ENCODE results near the gene BPTF. TPM values are rescaled to one million over a fixed set of nuclear protein-coding genes. Genes with fewer than 3 reads are reported as not detected.

The BPTF gene
- total RNA-seq, 2 donors from 2014 or later: 60.3 to 92.3 TPM

- Histone ChIP-seq H3K36me3 (no peaks in the 10 kb centered on the region), H3K27ac (no peak overlapping the region), H3K9me3 (no peaks in the 10 kb centered on the region), H3K4me1 (no peaks in the 10 kb centered on the region), H3K4me3 (no peak overlapping the region), H3K27me3 (no peaks in the 10 kb centered on the region)
- no peak for TF ChIP-seq CTCF (IDR thresholded peaks at IDR 0.05)
- no peak for DNase-seq (ENCODE audit: low spot score)
Observed at GRCh38 chr17:67982034-67982640, 156.8 kb downstream of the BPTF start.

GRCh38 chr17:67982686-67983382 lies 157.5 kb downstream of the BPTF start:
- Histone ChIP-seq H3K27ac (no peak overlapping the region), H3K9me3 (no peaks in the 10 kb centered on the region), H3K27me3 (no peaks in the 10 kb centered on the region), H3K4me1 (no peaks in the 10 kb centered on the region), H3K4me3 (no peak overlapping the region), H3K36me3 (no peaks in the 10 kb centered on the region)
- TF ChIP-seq CTCF (IDR thresholded peaks at IDR 0.05): no peak
- DNase-seq (ENCODE audit: low spot score): no peak

GRCh38 chr17:67983383-67983688 lies 158.0 kb downstream of the BPTF start:
- no peaks in the 10 kb centered on the region for H3K36me3 ChIP-seq
- H3K27ac ChIP-seq: no peak overlapping the region
- no peak overlapping the region for H3K4me3 ChIP-seq
- H3K27me3 ChIP-seq: no peaks in the 10 kb centered on the region
- no peak for DNase-seq (ENCODE audit: low spot score)
- TF ChIP-seq CTCF (IDR thresholded peaks at IDR 0.05): no peak
- H3K9me3 ChIP-seq: no peaks in the 10 kb centered on the region
- no peaks in the 10 kb centered on the region for H3K4me1 ChIP-seq

GRCh38 chr17:67990909-67991308 lies 165.6 kb downstream of the BPTF start:
- Histone ChIP-seq H3K4me1 (peaks cover 0 to 23% of the 10 kb centered on the region in 2 donors), H3K9me3 (no peaks in the 10 kb centered on the region), H3K27me3 (no peaks in the 10 kb centered on the region), H3K27ac (no peak overlapping the region), H3K36me3 (no peaks in the 10 kb centered on the region), H3K4me3 (no peak overlapping the region)
- no peak for DNase-seq (ENCODE audit: low spot score)
- no peak for TF ChIP-seq CTCF (IDR thresholded peaks at IDR 0.05)

GRCh38 chr17:67992548-67993152 lies 167.3 kb downstream of the BPTF start:
- no peaks in the 10 kb centered on the region for H3K9me3 ChIP-seq
- H3K4me3 ChIP-seq: peak overlapping the region; percentile 50 to 68
- H3K27ac ChIP-seq: peak overlapping the region; percentile 93 to 97
- no peak for TF ChIP-seq CTCF (IDR thresholded peaks at IDR 0.05)
- no peaks in the 10 kb centered on the region for H3K27me3 ChIP-seq
- DNase-seq (ENCODE audit: low spot score): no peak
- no peaks in the 10 kb centered on the region for H3K36me3 ChIP-seq
- H3K4me1 ChIP-seq: peaks cover 0 to 32% of the 10 kb centered on the region in 2 donors
